Measurements from ENCODE around the gene ZNF709.

GRCh38 chr19:12411893-12412292 is 72.7 kb downstream of the ZNF709 start:
- TF ChIP-seq EZH2 (IDR thresholded peaks at IDR 0.05; ENCODE audit: borderline replicate concordance, low read length) (no peak), CTCF (conservative IDR thresholded peaks at IDR 0.05 in 1 of 2, IDR thresholded peaks at IDR 0.05 in 1 of 2; ENCODE audit: extremely low read depth in 1 of 2, insufficient read depth in 1 of 2, low read depth in 1 of 2, low read length in 2 of 2) (no peak)

Measured in mammary epithelial cell (primary cell).